IMR-90 (cell line): Measurements from ENCODE around the gene MORF4L1.

Experiments used
- ELK1 ChIP-seq: fragments of 150-350 bp; IDR thresholded peaks from 2 replicates; pipeline ENCODE4 v1.6.1; 2016; ENCODE audit warnings: low read depth, mild to moderate bottlenecking, low read length, moderate library complexity, borderline replicate concordance
- NFE2L2 ChIP-seq: fragments of 150-350 bp; IDR thresholded peaks from 2 replicates; pipeline ENCODE4 v1.6.1; 2016; ENCODE audit warnings: low read depth, mild to moderate bottlenecking, low read length
- POLR2A ChIP-seq: IDR thresholded peaks from 2 replicates; pipeline ENCODE4 v1.6.1; 2012; ENCODE audit warnings: mild to moderate bottlenecking, low read depth, low read length
- SMC3 ChIP-seq: fragments of 150-350 bp; IDR thresholded peaks from 2 replicates; pipeline ENCODE4 v1.6.1; 2016; ENCODE audit warnings: low read depth, mild to moderate bottlenecking, antibody characterized with exemption, low read length, moderate library complexity
- TF ChIP-seq, protein P1 (sequence below): conservative IDR thresholded peaks from 2 replicates; pipeline ENCODE4 v1.5.1; 2012; ENCODE audit warnings: mild to moderate bottlenecking, low read depth, low read length, improper control_type of control experiment

- TF ChIP-seq, protein P1, sequence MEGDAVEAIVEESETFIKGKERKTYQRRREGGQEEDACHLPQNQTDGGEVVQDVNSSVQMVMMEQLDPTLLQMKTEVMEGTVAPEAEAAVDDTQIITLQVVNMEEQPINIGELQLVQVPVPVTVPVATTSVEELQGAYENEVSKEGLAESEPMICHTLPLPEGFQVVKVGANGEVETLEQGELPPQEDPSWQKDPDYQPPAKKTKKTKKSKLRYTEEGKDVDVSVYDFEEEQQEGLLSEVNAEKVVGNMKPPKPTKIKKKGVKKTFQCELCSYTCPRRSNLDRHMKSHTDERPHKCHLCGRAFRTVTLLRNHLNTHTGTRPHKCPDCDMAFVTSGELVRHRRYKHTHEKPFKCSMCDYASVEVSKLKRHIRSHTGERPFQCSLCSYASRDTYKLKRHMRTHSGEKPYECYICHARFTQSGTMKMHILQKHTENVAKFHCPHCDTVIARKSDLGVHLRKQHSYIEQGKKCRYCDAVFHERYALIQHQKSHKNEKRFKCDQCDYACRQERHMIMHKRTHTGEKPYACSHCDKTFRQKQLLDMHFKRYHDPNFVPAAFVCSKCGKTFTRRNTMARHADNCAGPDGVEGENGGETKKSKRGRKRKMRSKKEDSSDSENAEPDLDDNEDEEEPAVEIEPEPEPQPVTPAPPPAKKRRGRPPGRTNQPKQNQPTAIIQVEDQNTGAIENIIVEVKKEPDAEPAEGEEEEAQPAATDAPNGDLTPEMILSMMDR = no peak
- no peak for TF ChIP-seq POLR2A
- TF ChIP-seq SMC3 = no peak
- no peak for TF ChIP-seq ELK1
- no peak for TF ChIP-seq NFE2L2
These were observed 43.8 kb upstream of the MORF4L1 start for GRCh38 chr15:78828920-78829319.
